Measurements from ENCODE around the gene PRICKLE2. TPM values are rescaled to one million over a fixed set of nuclear protein-coding genes. Genes with fewer than 3 reads are reported as not detected.

Gene PRICKLE2
- total and polyA plus RNA-seq, 2 experiments from 2014 or later = 1.1 to 12.5 TPM

DNA sequence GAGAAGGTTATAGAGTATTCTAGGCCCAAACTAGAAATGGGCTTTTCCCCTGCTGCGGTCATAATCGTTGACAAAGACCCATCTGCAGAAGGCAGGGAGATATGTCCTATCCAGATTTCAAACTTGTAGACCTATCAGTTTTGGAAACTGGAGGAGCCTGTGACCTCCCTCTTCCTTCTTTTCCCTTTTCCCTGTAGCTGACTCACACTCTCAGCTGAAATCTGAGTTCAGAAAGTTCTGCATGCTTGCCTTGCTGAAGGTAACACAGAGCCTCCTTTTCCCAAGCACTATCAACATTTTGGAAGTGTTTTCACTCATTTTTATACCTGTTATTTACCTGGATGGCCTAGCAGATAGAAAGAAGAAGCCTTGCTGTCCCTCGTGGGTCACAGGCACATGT lies 142.9 kb downstream of the PRICKLE2 start:
- H3K4me1 Mint-ChIP-seq = peaks cover 22% of the 10 kb centered on the region
- Histone ChIP-seq H4K20me1 (replicated peaks; ENCODE audit: insufficient read depth) (no peaks in the 10 kb centered on the region), H3K4me1 (ENCODE audit: insufficient read depth) (peaks cover 19% of the 10 kb centered on the region), H3K27me3 (ENCODE audit: insufficient read depth) (no peaks in the 10 kb centered on the region), H3K79me2 (replicated peaks; ENCODE audit: insufficient read depth) (no peaks in the 10 kb centered on the region), H3F3A (replicated peaks; ENCODE audit: low read depth) (no peaks in the 10 kb centered on the region), H3K36me3 (ENCODE audit: insufficient read depth) (no peaks in the 10 kb centered on the region), H2AFZ (no peak overlapping the region), H3K9me2 (ENCODE audit: insufficient read depth) (peaks cover 10% of the 10 kb centered on the region; the same call in 1 of the 2 replicates), H3K27ac (ENCODE audit: low read depth) (no peak overlapping the region), H3K4me3 (no peak overlapping the region), H3K4me2 (no peak overlapping the region)
- DNase-seq (ENCODE audit: low spot score) (no peak), ATAC-seq (no peak)
- no peaks in the 10 kb centered on the region for H3K36me3 Mint-ChIP-seq (ENCODE audit: low read depth)
- TF ChIP-seq CREB1 (CRISPR knock-in tag; IDR thresholded peaks at IDR 0.05; ENCODE audit: low read depth) = no peak
- TF ChIP-seq ZNF331 (CRISPR knock-in tag; IDR thresholded peaks at IDR 0.05; ENCODE audit: low read depth) = no peak
- no peak for TF ChIP-seq JUNB (IDR thresholded peaks at IDR 0.05; ENCODE audit: unreplicated experiment)
- no peak for TF ChIP-seq POLR2AphosphoS5 (IDR thresholded peaks at IDR 0.05; ENCODE audit: low read depth)
- no peak for TF ChIP-seq ZNF114 (CRISPR knock-in tag; IDR thresholded peaks at IDR 0.05)
- TF ChIP-seq EZH2phosphoT487 (IDR thresholded peaks at IDR 0.05; ENCODE audit: unreplicated experiment) = no peak
- TF ChIP-seq, protein P1, sequence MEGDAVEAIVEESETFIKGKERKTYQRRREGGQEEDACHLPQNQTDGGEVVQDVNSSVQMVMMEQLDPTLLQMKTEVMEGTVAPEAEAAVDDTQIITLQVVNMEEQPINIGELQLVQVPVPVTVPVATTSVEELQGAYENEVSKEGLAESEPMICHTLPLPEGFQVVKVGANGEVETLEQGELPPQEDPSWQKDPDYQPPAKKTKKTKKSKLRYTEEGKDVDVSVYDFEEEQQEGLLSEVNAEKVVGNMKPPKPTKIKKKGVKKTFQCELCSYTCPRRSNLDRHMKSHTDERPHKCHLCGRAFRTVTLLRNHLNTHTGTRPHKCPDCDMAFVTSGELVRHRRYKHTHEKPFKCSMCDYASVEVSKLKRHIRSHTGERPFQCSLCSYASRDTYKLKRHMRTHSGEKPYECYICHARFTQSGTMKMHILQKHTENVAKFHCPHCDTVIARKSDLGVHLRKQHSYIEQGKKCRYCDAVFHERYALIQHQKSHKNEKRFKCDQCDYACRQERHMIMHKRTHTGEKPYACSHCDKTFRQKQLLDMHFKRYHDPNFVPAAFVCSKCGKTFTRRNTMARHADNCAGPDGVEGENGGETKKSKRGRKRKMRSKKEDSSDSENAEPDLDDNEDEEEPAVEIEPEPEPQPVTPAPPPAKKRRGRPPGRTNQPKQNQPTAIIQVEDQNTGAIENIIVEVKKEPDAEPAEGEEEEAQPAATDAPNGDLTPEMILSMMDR (conservative IDR thresholded peaks at IDR 0.05; ENCODE audit: low read depth in 2 of 2) = no peak
- no peak overlapping the region for H3K27ac Mint-ChIP-seq
- no peak overlapping the region for H3K4me3 Mint-ChIP-seq
- no peaks in the 10 kb centered on the region for H3K27me3 Mint-ChIP-seq (ENCODE audit: insufficient read depth, low read depth, poor library complexity)
- H3K9me3 Mint-ChIP-seq = no peaks in the 10 kb centered on the region

- Histone ChIP-seq H3K36me3 (ENCODE audit: insufficient read depth) (no peaks in the 10 kb centered on the region), H3K27ac (ENCODE audit: low read depth) (no peak overlapping the region), H3K4me3 (no peak overlapping the region), H3K4me2 (no peak overlapping the region), H3F3A (replicated peaks; ENCODE audit: low read depth) (no peaks in the 10 kb centered on the region), H3K27me3 (ENCODE audit: insufficient read depth) (no peaks in the 10 kb centered on the region), H3K9me2 (ENCODE audit: insufficient read depth) (peaks cover 10% of the 10 kb centered on the region; the same call in 1 of the 2 replicates), H3K79me2 (replicated peaks; ENCODE audit: insufficient read depth) (no peaks in the 10 kb centered on the region), H4K20me1 (replicated peaks; ENCODE audit: insufficient read depth) (no peaks in the 10 kb centered on the region), H3K4me1 (ENCODE audit: insufficient read depth) (peaks cover 9% of the 10 kb centered on the region), H2AFZ (no peak overlapping the region)
- TF ChIP-seq STAT1 (IDR thresholded peaks at IDR 0.05; ENCODE audit: unreplicated experiment) (no peak), POLR2AphosphoS5 (IDR thresholded peaks at IDR 0.05; ENCODE audit: low read depth) (no peak)
- H3K4me3 Mint-ChIP-seq = no peak overlapping the region
- H3K27ac Mint-ChIP-seq = no peak overlapping the region
- H3K9me3 Mint-ChIP-seq = no peaks in the 10 kb centered on the region
- no peaks in the 10 kb centered on the region for H3K36me3 Mint-ChIP-seq (ENCODE audit: low read depth)
- H3K4me1 Mint-ChIP-seq = peaks cover 12% of the 10 kb centered on the region
- no peak for DNase-seq (ENCODE audit: low spot score)
- H3K27me3 Mint-ChIP-seq (ENCODE audit: insufficient read depth, low read depth, poor library complexity) = peaks cover 4% of the 10 kb centered on the region
- no peak for ATAC-seq
These were observed 144.0 kb downstream of the PRICKLE2 start for GRCh38 chr3:64081235-64081630.

- Histone ChIP-seq H3K4me3 (no peak overlapping the region), H3K9me2 (ENCODE audit: insufficient read depth) (peaks cover 10% of the 10 kb centered on the region; the same call in 1 of the 2 replicates), H4K20me1 (replicated peaks; ENCODE audit: insufficient read depth) (no peaks in the 10 kb centered on the region), H2AFZ (no peak overlapping the region), H3K27me3 (ENCODE audit: insufficient read depth) (no peaks in the 10 kb centered on the region), H3K4me1 (ENCODE audit: insufficient read depth) (peaks cover 5% of the 10 kb centered on the region), H3K79me2 (replicated peaks; ENCODE audit: insufficient read depth) (no peaks in the 10 kb centered on the region), H3K4me2 (no peak overlapping the region), H3K27ac (ENCODE audit: low read depth) (no peak overlapping the region), H3F3A (replicated peaks; ENCODE audit: low read depth) (no peaks in the 10 kb centered on the region), H3K36me3 (ENCODE audit: insufficient read depth) (no peaks in the 10 kb centered on the region)
- DNase-seq (ENCODE audit: low spot score) (no peak), ATAC-seq (no peak)
- peaks cover 4% of the 10 kb centered on the region for H3K27me3 Mint-ChIP-seq (ENCODE audit: insufficient read depth, low read depth, poor library complexity)
- no peaks in the 10 kb centered on the region for H3K36me3 Mint-ChIP-seq (ENCODE audit: low read depth)
- no peak overlapping the region for H3K27ac Mint-ChIP-seq
- H3K4me3 Mint-ChIP-seq = no peak overlapping the region
- H3K9me3 Mint-ChIP-seq = no peaks in the 10 kb centered on the region
- H3K4me1 Mint-ChIP-seq = peaks cover 9% of the 10 kb centered on the region; the same call in 2 of the 3 replicates
- TF ChIP-seq JUNB (IDR thresholded peaks at IDR 0.05; ENCODE audit: unreplicated experiment) (no peak), REST (IDR thresholded peaks at IDR 0.05; ENCODE audit: unreplicated experiment) (no peak), STAT1 (IDR thresholded peaks at IDR 0.05; ENCODE audit: unreplicated experiment) (no peak), ZNF331 (CRISPR knock-in tag; IDR thresholded peaks at IDR 0.05; ENCODE audit: low read depth) (no peak), EZH2 (IDR thresholded peaks at IDR 0.05; ENCODE audit: low read depth, unreplicated experiment) (no peak), EZH2phosphoT487 (IDR thresholded peaks at IDR 0.05; ENCODE audit: unreplicated experiment) (no peak), POLR2AphosphoS5 (IDR thresholded peaks at IDR 0.05; ENCODE audit: low read depth) (no peak), NANOG (IDR thresholded peaks at IDR 0.05; ENCODE audit: borderline replicate concordance) (no peak)
- TF ChIP-seq, protein P1 (conservative IDR thresholded peaks at IDR 0.05; ENCODE audit: low read depth in 2 of 2) = no peak
These were observed 144.5 kb downstream of the PRICKLE2 start for GRCh38 chr3:64080616-64081234.

All from GM23338 (cell line).